Measurements from ENCODE around the gene ALDH1A3.

The ALDH1A3 gene

DNA sequence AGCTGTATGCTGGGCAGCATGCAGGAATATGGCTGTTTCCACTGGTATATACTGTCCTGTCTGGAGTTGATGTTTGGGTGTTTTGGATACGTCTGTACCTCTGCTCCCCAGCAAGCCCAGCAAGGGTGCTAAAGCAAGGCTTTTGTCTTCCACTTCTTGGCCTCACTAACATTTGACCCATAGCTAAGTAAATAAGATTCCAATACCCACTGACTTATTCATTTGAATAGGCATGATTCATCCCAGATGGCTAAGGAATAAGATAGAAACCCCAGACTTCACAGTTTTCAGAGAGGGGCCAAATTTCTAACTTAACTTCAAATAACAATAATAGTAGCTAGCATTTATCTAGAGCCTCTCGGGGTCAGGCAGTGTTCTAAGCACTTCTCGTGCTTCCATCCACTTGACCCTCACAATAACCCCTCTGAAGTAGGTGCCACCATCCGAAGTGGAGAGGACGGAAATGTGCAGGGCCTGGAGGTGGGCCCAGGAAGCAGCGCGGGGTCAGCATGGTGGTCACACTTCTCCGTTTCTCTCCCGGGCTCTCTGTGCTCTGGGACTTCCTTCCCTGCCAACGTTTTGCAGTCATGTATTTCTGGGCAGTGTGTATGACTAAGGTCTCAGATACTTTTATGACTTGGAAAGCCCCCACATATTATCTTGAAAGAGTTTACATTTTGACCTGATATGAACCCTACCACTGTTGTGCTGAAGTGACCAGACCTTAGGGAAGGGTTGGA is 78.9 kb downstream of the ALDH1A3 start:
- Histone ChIP-seq H3K36me3 (ENCODE audit: control insufficient read depth in 2 of 2, insufficient read depth in 2 of 2, low read length in 2 of 2) (no peaks in the 10 kb centered on the region), H3K9me3 (ENCODE audit: control insufficient read depth in 2 of 2, low read length in 2 of 2) (no peaks in the 10 kb centered on the region), H3K4me1 (ENCODE audit: control insufficient read depth, insufficient read depth, low read length) (no peaks in the 10 kb centered on the region), H3K27me3 (ENCODE audit: control insufficient read depth in 1 of 2, insufficient read depth in 2 of 2, low read length in 2 of 2) (no peaks in the 10 kb centered on the region), H3K27ac (ENCODE audit: low read length) (no peak overlapping the region), H3K9ac (ENCODE audit: low read length in 2 of 2) (no peak overlapping the region), H3K4me3 (ENCODE audit: low read length in 2 of 2) (no peak overlapping the region)

GRCh38 chr15:100959066-100960050 is 79.7 kb downstream of the ALDH1A3 start:
- no peaks in the 10 kb centered on the region for H3K4me1 ChIP-seq (ENCODE audit: control insufficient read depth, insufficient read depth, low read length)
- no peak overlapping the region for H3K4me3 ChIP-seq (ENCODE audit: low read length in 2 of 2)
- H3K36me3 ChIP-seq (ENCODE audit: control insufficient read depth in 2 of 2, insufficient read depth in 2 of 2, low read length in 2 of 2) = no peaks in the 10 kb centered on the region
- H3K27ac ChIP-seq (ENCODE audit: low read length) = no peak overlapping the region
- H3K9ac ChIP-seq (ENCODE audit: low read length in 2 of 2) = no peak overlapping the region
- no peaks in the 10 kb centered on the region for H3K9me3 ChIP-seq (ENCODE audit: control insufficient read depth in 2 of 2, low read length in 2 of 2)
- H3K27me3 ChIP-seq (ENCODE audit: control insufficient read depth in 1 of 2, insufficient read depth in 2 of 2, low read length in 2 of 2) = no peaks in the 10 kb centered on the region
